Bronchial epithelial cell (primary cell): ENCODE measurements around the gene DCDC2C. TPM values are rescaled to one million over a fixed set of nuclear protein-coding genes. Genes with fewer than 3 reads are reported as not detected.

Experiments
- DNase-seq: peaks from one replicate; pipeline ENCODE4 v3.0.0-alpha.2; 2010; ENCODE audit warnings: low read depth
- FAIRE-seq: peaks from 2 replicates; lab custom pipeline; 2011; peaks lifted over from hg19 to GRCh38; lab: Jason Lieb, UNC
- H3K27me3 ChIP-seq: 2 replicates; pipeline ENCODE4 v1.5.1; 2011; ENCODE audit warnings: low read length; ENCODE audit not compliant: control insufficient read depth, insufficient read depth
- H3K36me3 ChIP-seq: 2 replicates; pipeline ENCODE4 v1.5.1; 2011; ENCODE audit warnings: low read length; ENCODE audit not compliant: control insufficient read depth, insufficient read depth
- H3K4me3 ChIP-seq: 2 replicates; pipeline ENCODE4 v1.5.1; 2011; ENCODE audit warnings: mild to moderate bottlenecking, low read depth, low read length, control low read depth
- total RNA-seq: library from RNA; depleted of rRNA; stranded (reverse); fragments of >200 nt; gene quantifications from 2 replicates; pipeline ENCODE4 v1.2.1, GENCODE V29; 2014
- TF ChIP-seq, protein P1 (sequence below): IDR thresholded peaks from 2 replicates; pipeline ENCODE4 v1.5.1; 2011; ENCODE audit warnings: mild to moderate bottlenecking, moderate library complexity, low read length, control low read depth, inconsistent platforms; ENCODE audit not compliant: insufficient read depth, severe bottlenecking

DCDC2C gene
- total RNA-seq, 1 donor from 2014 or later = not detected

DNA sequence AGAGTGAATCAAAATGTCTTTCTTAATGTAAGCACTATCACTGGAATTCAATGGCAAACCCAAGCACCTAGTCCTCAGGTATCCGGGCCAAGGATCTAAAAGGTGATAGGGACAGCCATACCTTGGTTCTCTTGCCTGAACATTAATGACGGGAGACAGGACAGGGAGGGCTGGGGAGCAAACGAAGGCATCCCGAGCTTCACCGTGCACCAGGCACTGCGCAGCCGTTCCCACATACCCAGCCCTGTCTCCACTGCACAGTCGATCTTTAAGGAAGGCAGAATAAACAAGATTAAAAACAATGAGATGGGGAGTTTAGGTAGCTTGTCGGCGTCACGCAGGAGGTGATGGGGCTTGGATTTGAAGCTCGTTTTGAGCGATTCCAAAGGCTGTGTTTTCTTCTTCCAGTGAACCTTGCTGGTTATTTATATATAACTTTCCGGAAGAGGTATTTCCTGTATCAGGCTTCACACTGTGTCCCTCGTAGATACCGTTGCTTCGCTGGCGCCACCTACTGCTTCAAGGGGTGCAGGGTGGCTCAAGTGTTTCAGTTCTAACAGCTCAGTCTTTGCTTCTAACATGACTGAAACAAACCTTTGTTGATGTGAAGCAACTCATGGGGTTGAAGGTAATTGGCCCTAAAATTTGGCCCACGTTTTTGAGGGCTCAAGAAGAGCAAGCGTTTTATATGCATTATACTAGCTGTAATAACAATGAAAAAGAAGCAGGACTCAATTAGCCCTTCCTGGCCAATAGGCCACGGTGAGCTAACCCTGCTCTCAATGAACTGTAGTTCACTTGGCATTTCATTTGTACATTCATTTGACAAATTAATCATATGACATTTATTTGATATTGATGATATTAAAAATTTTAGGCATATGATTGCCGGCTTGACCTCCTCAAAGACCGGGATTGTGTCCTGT lies 77.4 kb downstream of the DCDC2C start:
- no peak overlapping the region for H3K4me3 ChIP-seq
- TF ChIP-seq, protein P1, sequence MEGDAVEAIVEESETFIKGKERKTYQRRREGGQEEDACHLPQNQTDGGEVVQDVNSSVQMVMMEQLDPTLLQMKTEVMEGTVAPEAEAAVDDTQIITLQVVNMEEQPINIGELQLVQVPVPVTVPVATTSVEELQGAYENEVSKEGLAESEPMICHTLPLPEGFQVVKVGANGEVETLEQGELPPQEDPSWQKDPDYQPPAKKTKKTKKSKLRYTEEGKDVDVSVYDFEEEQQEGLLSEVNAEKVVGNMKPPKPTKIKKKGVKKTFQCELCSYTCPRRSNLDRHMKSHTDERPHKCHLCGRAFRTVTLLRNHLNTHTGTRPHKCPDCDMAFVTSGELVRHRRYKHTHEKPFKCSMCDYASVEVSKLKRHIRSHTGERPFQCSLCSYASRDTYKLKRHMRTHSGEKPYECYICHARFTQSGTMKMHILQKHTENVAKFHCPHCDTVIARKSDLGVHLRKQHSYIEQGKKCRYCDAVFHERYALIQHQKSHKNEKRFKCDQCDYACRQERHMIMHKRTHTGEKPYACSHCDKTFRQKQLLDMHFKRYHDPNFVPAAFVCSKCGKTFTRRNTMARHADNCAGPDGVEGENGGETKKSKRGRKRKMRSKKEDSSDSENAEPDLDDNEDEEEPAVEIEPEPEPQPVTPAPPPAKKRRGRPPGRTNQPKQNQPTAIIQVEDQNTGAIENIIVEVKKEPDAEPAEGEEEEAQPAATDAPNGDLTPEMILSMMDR = peak; percentile 34
- FAIRE-seq (no peak), DNase-seq (peak; percentile 11)
- no peaks in the 10 kb centered on the region for H3K27me3 ChIP-seq
- H3K36me3 ChIP-seq = no peaks in the 10 kb centered on the region

DNA sequence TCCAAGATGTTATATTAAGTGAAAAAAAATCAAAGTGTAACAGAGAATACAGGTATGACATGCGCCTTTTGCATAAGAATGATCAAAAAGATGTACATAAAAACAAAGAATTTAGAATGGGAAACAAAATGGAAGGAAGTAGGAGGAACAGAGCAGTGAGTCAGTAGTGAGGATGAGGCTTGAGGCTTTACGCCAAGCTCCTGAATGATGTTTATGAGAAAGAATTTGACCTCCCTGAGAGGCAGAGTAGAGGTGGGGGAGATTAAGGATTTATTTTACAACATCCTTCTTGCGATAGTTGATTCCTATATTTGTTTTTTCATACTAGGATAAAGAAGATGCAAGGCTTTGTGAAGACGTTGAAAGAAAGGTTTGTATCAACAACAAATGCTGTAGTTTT lies 81.4 kb downstream of the DCDC2C start:
- no peak overlapping the region for H3K4me3 ChIP-seq
- no peak for FAIRE-seq
- no peaks in the 10 kb centered on the region for H3K36me3 ChIP-seq
- no peaks in the 10 kb centered on the region for H3K27me3 ChIP-seq
- DNase-seq = peak; percentile 15
- TF ChIP-seq, protein P1 = no peak

DNA sequence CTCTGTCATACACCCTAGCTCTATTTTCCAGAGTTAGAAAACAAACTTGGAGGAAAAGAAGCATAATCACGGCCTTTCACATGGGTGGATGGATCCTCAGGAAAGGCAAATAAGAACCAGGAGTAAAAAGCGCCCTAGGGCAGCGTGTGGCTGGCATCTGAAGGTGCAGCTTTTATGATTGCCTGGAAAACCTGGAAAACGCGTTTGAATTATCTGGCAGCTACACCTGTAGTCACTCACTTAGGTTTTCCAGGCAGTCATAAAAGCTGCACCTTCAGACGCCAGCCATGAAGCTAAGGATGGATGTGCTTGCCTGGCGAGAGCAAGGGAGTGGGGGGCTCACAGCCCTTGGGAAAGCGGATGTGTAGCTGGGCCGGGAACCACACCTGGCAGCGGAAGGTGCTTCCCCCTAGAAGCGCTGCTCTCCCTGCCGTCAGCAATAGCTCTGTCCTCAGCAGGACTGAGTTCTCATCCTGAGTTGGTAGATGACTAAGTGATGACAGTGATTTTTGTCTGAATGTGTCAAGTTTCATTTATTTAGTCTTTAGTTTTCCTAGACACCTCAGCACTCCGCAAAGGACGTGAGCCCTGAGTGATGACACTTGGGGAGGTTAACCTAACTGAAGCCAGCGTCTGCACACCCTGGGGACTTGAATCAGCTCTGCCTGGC lies 82.0 kb downstream of the DCDC2C start:
- TF ChIP-seq, protein P1 = no peak
- no peaks in the 10 kb centered on the region for H3K36me3 ChIP-seq
- FAIRE-seq = no peak
- DNase-seq = peak; percentile 49
- H3K27me3 ChIP-seq = no peaks in the 10 kb centered on the region
- H3K4me3 ChIP-seq = no peak overlapping the region

DNA sequence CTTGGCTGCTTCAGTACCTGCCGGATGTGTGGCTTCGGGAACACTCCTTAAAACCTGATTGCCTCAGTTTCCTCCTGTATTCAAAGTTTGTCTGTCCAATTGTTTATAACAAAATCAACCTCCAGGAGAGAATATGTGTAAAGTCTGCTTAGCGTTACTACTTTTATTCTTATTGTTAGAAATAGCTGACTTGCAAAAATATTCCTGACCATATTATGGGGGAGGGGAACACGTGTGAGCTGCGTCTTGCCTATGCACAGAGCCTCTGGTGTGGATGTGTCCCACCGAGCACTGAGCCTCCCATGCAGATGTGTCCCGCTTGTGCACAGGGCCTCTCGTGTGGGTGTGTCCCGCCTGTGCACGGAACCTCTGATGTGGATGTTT lies 82.5 kb downstream of the DCDC2C start:
- DNase-seq (no peak), FAIRE-seq (no peak)
- Histone ChIP-seq H3K27me3 (no peaks in the 10 kb centered on the region), H3K36me3 (no peaks in the 10 kb centered on the region), H3K4me3 (no peak overlapping the region)
- TF ChIP-seq, protein P1 = no peak

DNA sequence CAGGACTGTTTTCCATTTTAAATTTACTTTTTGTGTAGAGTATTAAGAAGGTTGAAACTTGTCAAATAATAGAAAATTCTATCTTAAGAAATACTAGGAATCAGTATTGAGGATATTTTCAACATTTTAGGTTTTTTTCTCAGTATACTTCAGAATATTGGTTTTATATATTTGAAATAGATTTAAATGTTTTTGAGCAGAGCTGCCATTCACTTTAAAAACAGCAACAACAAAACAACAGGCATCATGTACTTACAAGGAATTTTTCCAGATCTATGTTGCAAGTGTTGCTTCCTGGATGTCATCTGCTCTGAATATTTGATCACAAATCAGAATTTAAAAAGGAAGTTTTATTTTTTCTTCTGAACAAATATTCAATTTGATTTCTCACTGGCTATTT lies 84.4 kb downstream of the DCDC2C start:
- H3K4me3 ChIP-seq = no peak overlapping the region
- TF ChIP-seq, protein P1 = no peak
- FAIRE-seq (no peak), DNase-seq (no peak)
- H3K27me3 ChIP-seq = no peaks in the 10 kb centered on the region
- H3K36me3 ChIP-seq = no peaks in the 10 kb centered on the region
